RCC 7860 (cell line): Measurements from ENCODE around the gene NR2F1-AS1.

Experiments used
- DNase-seq: peaks from one replicate; pipeline ENCODE4 v3.0.0-alpha.2; 2015; ENCODE audit warnings: low spot score
- FAIRE-seq: peaks from 2 replicates; lab custom pipeline; 2012; peaks lifted over from hg19 to GRCh38; lab: Jason Lieb, UNC

Gene NR2F1-AS1

GRCh38 chr5:93603793-93604643 is 23.0 kb upstream of the NR2F1-AS1 start:
- no peak for FAIRE-seq
- DNase-seq: no peak

- no peak for DNase-seq
- FAIRE-seq: no peak
These were observed 22.2 kb upstream of the NR2F1-AS1 start for GRCh38 chr5:93603078-93603792.

- no peak for DNase-seq
- FAIRE-seq: no peak
These were observed 21.4 kb upstream of the NR2F1-AS1 start for GRCh38 chr5:93602241-93603077.

- DNase-seq (no peak), FAIRE-seq (no peak)
These were observed 20.8 kb upstream of the NR2F1-AS1 start for GRCh38 chr5:93601802-93602155.

- DNase-seq (no peak), FAIRE-seq (no peak)
These were observed 20.2 kb upstream of the NR2F1-AS1 start for GRCh38 chr5:93601071-93601801.

GRCh38 chr5:93600409-93601070 is 19.5 kb upstream of the NR2F1-AS1 start:
- DNase-seq (no peak), FAIRE-seq (no peak)

- no peak for DNase-seq
- no peak for FAIRE-seq
These were observed 18.5 kb upstream of the NR2F1-AS1 start for GRCh38 chr5:93599399-93600120.

- FAIRE-seq (no peak), DNase-seq (no peak)
These were observed 18.0 kb upstream of the NR2F1-AS1 start for GRCh38 chr5:93599001-93599379.

GRCh38 chr5:93598091-93599000 is 17.3 kb upstream of the NR2F1-AS1 start:
- no peak for FAIRE-seq
- DNase-seq: no peak

GRCh38 chr5:93596676-93597490 is 15.9 kb upstream of the NR2F1-AS1 start:
- FAIRE-seq: no peak
- no peak for DNase-seq

- FAIRE-seq: no peak
These were observed 15.3 kb upstream of the NR2F1-AS1 start for GRCh38 chr5:93596310-93596675.

GRCh38 chr5:93595420-93596147 is 14.6 kb upstream of the NR2F1-AS1 start:
- FAIRE-seq (no peak), DNase-seq (no peak)

More at GRCh38 chr5:93596310-93596675, 15.3 kb upstream of the NR2F1-AS1 start:
- no peak for DNase-seq

GRCh38 chr5:93594591-93595419 is 13.8 kb upstream of the NR2F1-AS1 start:
- FAIRE-seq: no peak
- no peak for DNase-seq

GRCh38 chr5:93593476-93594131 is 12.6 kb upstream of the NR2F1-AS1 start:
- FAIRE-seq: no peak
- DNase-seq: no peak

GRCh38 chr5:93592883-93593282 is 11.9 kb upstream of the NR2F1-AS1 start:
- FAIRE-seq (no peak), DNase-seq (no peak)
